ES-I3 (cell line): ENCODE data around the gene EGFLAM.
A peak's percentile ranks its signal among the peaks of the same experiment; 100 is the strongest.

ENCODE experiments used
- H3K36me3 ChIP-seq: 2 replicates; pipeline ENCODE4 v1.6.1; 2013; ENCODE audit warnings: mild to moderate bottlenecking, low read length, control low read depth, moderate library complexity; ENCODE audit not compliant: insufficient read depth
- H3K4me1 ChIP-seq: 2 replicates; pipeline ENCODE4 v1.6.1; 2013; ENCODE audit warnings: mild to moderate bottlenecking, control low read depth, low read length; ENCODE audit not compliant: insufficient read depth
- H3K9ac ChIP-seq: 2 replicates; pipeline ENCODE4 v1.6.1; 2013; ENCODE audit warnings: low read depth, mild to moderate bottlenecking, low read length, moderate library complexity
- H3K9me3 ChIP-seq: 2 replicates; pipeline ENCODE4 v1.6.1; 2013; ENCODE audit warnings: mild to moderate bottlenecking, low read length, moderate library complexity; ENCODE audit not compliant: control insufficient read depth, insufficient read depth

The EGFLAM gene

DNA sequence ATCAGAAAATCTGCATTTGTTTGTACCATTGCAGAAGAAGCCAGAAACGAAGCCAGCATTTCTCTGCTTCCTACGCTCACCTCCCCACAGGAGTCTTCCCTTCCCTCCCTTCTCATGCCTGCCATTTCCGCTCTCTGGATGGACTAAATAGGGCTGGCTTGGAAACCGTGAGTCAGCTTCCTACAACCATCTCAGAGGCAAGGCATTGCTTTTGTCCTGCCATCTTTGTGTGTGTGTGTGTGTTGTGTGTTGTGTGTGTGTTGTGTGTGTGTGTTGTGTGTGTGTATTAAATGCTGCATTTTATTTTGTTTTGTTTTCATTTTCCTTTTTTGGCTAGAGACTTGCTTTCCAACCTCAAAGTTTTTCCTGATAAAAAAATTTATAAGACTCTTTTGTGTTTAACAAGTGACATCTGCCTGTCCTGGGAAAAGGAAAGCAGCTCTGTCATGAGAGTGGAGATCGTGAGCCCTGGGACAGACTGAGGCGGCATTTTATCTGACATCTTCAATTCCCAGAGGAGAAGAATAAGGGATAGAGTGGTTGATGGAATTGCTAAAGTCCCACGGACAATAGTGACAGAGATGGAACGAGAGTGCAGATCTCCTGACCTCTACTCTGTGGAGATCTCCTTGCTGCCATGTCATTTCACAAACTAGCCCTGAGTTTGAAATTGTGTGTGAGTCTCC, 7.5 kb upstream of the EGFLAM start:
- H3K36me3 ChIP-seq, result no peaks in the 10 kb centered on the region
- no peak overlapping the region for H3K9ac ChIP-seq
- no peaks in the 10 kb centered on the region for H3K9me3 ChIP-seq

DNA sequence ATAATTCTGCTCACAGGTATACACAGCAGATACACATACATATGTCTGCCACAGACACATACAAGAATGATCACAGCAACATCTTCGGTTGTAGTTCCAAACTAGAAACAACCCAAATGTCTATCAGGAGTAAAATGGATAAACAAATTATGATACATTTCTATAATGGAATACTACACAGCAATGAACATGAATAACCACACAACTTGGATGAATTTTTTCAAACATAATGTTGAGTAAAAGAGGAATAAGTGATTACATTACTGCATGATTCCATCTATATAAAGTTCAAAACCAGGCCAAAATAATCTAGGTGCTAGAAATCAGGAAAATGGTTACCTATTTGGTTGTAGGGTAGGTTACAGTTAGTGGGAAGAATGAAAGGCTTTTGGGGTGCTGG, 4.6 kb upstream of the EGFLAM start:
- H3K9ac ChIP-seq, result no peak overlapping the region
- no peaks in the 10 kb centered on the region for H3K36me3 ChIP-seq
- peaks cover 8% of the 10 kb centered on the region; the same call in 1 of the 2 replicates for H3K4me1 ChIP-seq
- no peaks in the 10 kb centered on the region for H3K9me3 ChIP-seq

More for the DNA sequence above, 7.5 kb upstream of the EGFLAM start:
- no peaks in the 10 kb centered on the region for H3K4me1 ChIP-seq

DNA sequence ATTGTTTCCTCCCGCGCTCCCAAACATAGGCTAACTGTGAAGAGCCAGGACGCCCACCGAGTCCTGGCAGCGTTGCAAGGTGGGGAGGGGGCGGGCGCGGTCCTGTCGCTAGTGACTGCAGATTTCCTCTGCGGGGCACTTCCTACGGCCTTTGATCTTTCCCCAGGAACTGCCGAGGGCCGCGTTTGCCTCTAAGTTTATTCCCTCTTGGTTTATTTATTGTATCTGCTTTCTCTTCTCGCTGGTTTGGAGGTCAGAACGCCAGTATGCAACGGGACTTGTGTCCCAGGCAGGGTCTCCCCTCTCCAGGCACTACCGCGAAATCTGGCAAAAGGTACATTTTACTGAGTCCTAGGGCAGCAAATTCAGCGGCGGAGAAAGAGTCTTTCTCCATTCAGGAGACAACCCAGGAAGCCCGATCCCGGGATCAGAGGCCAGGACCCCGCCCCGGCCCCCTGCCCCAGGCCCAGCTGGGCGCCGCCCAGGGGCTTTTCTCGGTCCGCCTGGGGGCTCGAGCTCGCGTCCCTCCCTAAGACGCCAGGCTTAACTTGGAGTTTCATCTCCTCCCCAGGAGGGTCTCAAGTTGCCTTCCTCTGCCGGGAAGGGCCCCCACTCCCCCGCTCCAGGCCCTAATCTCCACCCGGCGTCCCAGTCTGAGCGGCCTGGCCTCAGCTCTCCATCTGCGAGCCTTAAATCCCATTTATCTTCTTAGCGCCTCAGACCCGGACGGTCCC, 884 bp upstream of the EGFLAM start:
- H3K9me3 ChIP-seq, result no peaks in the 10 kb centered on the region
- H3K36me3 ChIP-seq, result no peaks in the 10 kb centered on the region
- H3K9ac ChIP-seq, result peak overlapping the region; percentile 60; the same call in 1 of the 2 replicates
- peaks cover 8% of the 10 kb centered on the region; the same call in 1 of the 2 replicates for H3K4me1 ChIP-seq

DNA sequence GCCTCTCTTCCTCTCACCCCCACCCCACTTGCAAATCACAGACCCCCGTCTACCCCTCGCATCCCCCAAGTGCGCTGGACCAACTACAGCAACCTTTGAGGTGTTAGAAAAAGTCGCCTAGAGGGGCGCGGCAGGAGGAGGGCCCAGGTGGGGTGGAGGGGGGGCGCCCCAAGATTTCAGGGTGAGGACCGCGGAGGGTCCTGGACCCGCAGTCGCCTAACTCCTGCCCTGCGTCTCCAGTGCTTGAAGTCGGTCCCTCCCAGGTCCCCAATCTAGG, 379 bp upstream of the EGFLAM start:
- Histone ChIP-seq H3K4me1 (peaks cover 8% of the 10 kb centered on the region; the same call in 1 of the 2 replicates), H3K36me3 (no peaks in the 10 kb centered on the region), H3K9me3 (no peaks in the 10 kb centered on the region), H3K9ac (peak overlapping the region; percentile 60; the same call in 1 of the 2 replicates)

DNA sequence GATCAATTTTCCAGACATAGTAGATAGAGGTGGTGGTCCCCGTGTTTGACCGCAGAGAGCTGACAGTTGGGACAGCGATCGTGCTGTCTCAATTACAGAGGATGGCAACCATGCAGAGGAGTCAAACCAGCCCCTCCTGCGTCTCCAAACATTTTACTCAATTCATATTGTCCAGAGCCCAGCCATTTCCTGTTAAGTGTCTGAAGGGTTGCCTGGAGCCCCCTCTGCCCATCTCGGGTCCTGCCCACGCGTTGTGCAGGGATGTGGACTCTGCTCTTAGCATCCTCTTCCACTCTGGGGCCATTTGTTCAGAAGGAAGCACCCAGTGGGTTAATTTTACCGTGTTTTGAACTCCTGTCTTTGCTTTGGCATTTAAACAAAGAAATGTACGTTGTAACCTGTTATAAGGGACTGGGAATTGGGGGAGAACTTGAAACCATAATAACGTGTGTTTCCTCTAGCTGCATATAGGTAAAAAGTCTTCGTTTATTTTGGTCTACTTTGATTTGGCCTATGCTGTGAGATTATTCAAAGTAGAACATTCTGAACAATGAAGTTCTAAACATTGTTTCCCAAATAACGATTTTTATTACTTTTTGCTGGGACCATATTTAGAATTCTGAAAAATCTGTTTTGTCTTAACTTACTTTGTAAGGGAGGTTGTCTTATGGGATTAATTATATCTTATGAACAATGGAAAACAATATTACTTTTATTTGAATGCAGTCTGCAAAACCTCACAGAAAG, 876 bp downstream of the EGFLAM start:
- Histone ChIP-seq H3K36me3 (no peaks in the 10 kb centered on the region), H3K9me3 (no peaks in the 10 kb centered on the region), H3K9ac (peak overlapping the region; percentile 60), H3K4me1 (peaks cover 8% of the 10 kb centered on the region; the same call in 1 of the 2 replicates)

DNA sequence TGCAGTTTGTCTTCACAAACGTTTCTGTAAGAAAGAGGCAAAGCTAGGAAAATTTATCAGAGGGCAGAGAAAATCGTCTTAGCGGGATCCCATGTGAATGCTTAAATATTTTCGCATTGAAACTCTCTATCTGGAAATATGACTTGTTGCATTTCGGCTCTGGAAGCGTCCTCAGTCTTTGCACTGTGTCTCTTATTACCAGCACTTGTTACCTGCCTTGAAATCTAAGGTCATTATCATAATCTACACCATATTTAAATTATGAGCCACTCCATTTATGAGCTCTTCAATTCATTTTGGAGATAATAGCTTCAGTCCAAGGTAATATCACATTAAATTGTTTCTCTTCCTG, 1.4 kb downstream of the EGFLAM start:
- Histone ChIP-seq H3K36me3 (no peaks in the 10 kb centered on the region), H3K9ac (no peak overlapping the region), H3K4me1 (peaks cover 8% of the 10 kb centered on the region; the same call in 1 of the 2 replicates), H3K9me3 (no peaks in the 10 kb centered on the region)

DNA sequence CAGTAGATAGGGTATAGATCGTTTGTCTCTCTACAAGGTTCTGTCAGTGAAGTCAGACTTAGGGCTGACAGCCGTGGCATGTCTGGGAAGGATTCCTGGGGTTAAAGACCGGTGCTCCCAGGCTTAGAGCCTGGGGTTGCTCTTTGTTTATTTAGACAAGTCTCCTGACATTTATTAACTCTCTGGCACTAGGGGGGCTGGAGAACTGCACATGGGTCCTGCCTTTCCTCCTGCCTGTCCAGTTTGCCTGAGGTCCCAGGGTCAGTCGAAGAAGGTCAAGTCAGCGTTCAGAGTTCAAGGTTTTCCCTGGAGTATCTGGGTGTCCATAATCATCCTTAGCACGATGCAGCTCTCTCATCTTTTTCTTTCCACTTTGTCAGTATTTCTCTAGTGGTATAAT, 5.6 kb downstream of the EGFLAM start:
- Histone ChIP-seq H3K9me3 (no peaks in the 10 kb centered on the region), H3K36me3 (no peaks in the 10 kb centered on the region), H3K4me1 (no peaks in the 10 kb centered on the region), H3K9ac (no peak overlapping the region)

DNA sequence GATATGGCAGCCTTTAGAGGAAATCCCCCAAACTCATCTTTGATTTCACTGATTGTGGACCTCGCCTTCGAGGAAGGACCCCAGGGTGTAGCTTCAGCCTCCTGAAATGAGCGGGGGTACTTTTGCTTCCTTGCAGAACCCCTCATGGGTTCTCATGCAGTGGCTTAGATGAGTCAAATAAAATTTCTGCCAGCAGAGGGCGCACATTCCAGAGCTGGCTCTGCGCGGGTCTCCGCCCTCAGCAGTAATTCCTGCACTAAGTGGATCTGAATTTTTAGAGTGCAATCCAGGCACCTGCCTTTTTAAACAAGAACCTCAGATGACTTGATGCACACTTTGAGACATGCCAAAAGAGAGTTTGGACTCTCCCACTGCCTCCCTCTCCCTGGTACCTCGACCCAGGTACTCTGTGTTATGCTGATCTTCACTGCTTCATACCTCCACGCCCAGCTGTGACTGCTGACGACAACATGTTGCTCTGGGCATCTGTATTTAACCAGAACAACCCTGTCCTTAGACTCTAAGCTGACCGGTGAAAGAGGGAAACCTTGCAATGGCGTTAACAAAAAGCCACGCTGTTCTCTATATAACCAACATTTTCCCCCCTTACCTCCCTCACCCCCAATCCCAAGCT, 7.3 kb downstream of the EGFLAM start:
- Histone ChIP-seq H3K36me3 (no peaks in the 10 kb centered on the region), H3K4me1 (no peaks in the 10 kb centered on the region), H3K9ac (no peak overlapping the region), H3K9me3 (no peaks in the 10 kb centered on the region)

DNA sequence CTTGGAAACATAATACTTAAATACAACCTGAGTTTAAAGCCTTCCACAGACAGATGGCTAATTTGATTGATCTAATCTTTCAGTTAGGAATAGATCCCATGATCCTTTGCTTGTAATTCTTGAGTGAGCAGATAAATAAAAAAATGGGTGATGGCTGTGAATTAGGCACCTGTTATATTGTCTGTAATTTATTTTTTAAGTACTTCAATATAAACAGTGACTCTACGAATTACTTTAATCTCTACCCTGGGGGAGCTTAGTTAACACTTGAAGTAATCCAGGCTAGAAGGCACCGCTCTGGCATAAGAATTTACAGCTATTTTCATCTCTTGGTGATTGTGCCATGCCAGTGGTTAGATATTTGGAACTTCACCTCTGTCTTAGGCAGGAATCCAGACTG, 9.0 kb downstream of the EGFLAM start:
- Histone ChIP-seq H3K9me3 (no peaks in the 10 kb centered on the region), H3K4me1 (no peaks in the 10 kb centered on the region), H3K9ac (no peak overlapping the region), H3K36me3 (no peaks in the 10 kb centered on the region)

DNA sequence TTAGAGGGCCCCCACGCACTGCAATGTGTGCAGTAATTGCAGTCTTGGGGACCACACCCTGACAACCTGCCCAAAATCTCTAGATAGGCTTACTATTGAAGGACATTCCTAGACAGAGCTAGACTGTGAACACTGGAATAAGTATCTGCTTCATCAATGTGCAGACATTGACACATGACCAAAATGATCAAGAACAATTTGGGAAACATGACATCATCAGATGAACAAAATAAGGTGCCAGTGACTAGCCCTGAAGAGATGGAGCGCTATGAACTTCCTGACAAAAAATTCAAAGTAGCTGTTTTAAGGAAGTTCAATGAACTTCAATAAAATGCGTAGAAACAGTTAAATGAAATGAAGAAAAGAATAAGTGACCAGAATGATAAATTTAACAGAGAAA, 15.3 kb downstream of the EGFLAM start:
- Histone ChIP-seq H3K36me3 (no peaks in the 10 kb centered on the region), H3K9me3 (no peaks in the 10 kb centered on the region), H3K9ac (no peak overlapping the region), H3K4me1 (no peaks in the 10 kb centered on the region)

DNA sequence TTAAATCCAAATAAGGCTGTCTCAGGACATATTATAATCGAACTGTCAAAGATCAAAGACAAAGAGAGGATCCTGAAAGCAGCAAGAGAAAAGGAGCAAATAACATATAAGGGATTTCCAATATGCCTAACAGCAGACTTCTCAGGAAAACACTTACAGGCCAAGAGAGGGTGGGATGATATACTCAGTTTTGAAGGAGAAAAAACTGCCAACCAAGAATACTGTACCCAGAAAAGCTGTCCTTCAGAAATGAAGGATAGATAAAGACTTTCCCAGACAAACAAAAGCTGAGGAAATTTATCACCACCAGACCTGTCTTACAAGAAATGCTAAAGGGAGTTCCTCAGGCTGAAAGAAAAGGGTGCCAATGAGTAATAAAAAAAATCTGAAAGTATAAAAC, 16.0 kb downstream of the EGFLAM start:
- no peaks in the 10 kb centered on the region for H3K36me3 ChIP-seq
- no peaks in the 10 kb centered on the region for H3K9me3 ChIP-seq
- H3K9ac ChIP-seq, result no peak overlapping the region
- H3K4me1 ChIP-seq, result no peaks in the 10 kb centered on the region

DNA sequence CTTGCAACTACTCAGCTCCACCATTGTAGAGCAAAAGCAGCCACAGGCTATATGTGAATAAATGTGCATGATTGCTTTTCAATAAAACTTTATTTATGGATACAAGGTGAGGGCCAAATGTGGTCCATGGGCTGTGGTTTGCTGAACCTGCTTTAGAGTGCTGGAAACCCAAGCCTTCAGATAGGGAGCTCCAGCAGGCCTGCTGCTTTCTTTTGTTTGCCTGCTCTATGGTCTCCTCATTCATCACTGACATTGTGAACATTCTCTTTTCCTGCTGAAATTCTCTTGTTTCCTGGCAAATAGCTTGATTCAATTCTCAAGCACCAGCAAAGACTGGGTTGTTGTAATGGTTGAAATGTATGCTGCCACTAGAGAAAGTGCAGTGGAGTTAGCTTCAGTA, 26.0 kb downstream of the EGFLAM start:
- H3K9me3 ChIP-seq, result no peaks in the 10 kb centered on the region
- no peaks in the 10 kb centered on the region for H3K36me3 ChIP-seq
- no peak overlapping the region for H3K9ac ChIP-seq
- H3K4me1 ChIP-seq, result no peaks in the 10 kb centered on the region

DNA sequence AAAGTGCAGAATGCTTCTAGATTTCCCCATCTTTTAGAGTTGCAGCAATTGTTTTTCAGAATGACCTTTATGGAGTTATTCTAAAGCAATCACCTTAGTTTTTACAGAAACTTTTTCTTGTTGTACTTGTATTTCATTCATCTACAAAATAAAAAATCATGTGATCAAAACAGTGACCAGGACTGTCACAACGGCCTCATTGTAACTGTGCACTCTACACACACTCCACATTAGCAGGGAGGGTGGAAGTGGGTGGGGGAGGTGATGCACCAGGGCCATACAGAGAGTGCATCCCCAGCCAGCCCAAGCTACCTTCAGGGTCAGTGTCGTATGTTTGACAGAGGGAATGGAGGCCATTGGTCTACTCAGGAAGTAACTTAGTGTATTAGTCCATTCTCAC, 26.9 kb downstream of the EGFLAM start:
- Histone ChIP-seq H3K9me3 (no peaks in the 10 kb centered on the region), H3K4me1 (no peaks in the 10 kb centered on the region), H3K36me3 (no peaks in the 10 kb centered on the region), H3K9ac (no peak overlapping the region)

DNA sequence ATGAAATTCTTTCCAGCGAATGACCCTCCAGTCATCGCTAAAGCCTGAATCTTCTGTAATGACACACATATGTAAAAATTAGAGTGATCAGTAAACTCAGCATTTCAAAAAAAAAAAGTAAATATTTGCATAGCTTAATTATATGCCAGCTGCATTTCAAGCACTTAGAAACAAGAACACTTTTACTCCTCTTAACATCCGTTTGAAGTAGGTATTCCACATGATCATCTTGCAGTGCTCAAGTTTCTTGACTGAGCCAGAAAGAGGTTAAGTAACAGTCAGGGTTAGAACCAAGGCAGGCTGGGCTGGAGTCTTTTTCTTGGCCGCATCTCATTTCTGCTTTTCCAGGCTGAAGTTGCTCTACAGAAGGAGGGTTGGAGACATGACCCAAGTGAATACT, 27.6 kb downstream of the EGFLAM start:
- no peaks in the 10 kb centered on the region for H3K9me3 ChIP-seq
- H3K9ac ChIP-seq, result no peak overlapping the region
- no peaks in the 10 kb centered on the region for H3K4me1 ChIP-seq
- H3K36me3 ChIP-seq, result no peaks in the 10 kb centered on the region
